GM23248 (cell line): ENCODE measurements around the gene EVA1B.

Source experiments
- EZH2 ChIP-seq: fragments of 200-600 bp; sonication (generic); IDR thresholded peaks from 2 replicates; pipeline ENCODE4 v1.6.1; 2018; ENCODE audit warnings: antibody characterized with exemption, mild to moderate bottlenecking; ENCODE audit not compliant: insufficient read depth, poor library complexity, severe bottlenecking
- EZH2phosphoT487 ChIP-seq: fragments of 200-600 bp; sonication (generic); IDR thresholded peaks from 2 replicates; pipeline ENCODE4 v1.6.1; 2018; ENCODE audit warnings: antibody characterized with exemption, moderate library complexity, mild to moderate bottlenecking, low read depth; ENCODE audit not compliant: insufficient read depth

GRCh38 chr1:36352910-36353878 is 29.7 kb upstream of the EVA1B start:
- TF ChIP-seq EZH2 (no peak), EZH2phosphoT487 (no peak)
